GM12872 (cell line): Measurements from ENCODE around the gene KIF12.

Experiments
- CTCF ChIP-seq: IDR thresholded peaks from 3 replicates; pipeline ENCODE4 v1.5.1; 2011; ENCODE audit warnings: low read depth, mild to moderate bottlenecking, low read length, moderate library complexity; ENCODE audit not compliant: insufficient read depth

The KIF12 gene

GRCh38 chr9:114138552-114138971 is 39.5 kb upstream of the KIF12 start:
- no peak for TF ChIP-seq CTCF

GRCh38 chr9:114137831-114138230 is 38.7 kb upstream of the KIF12 start:
- no peak for TF ChIP-seq CTCF

- TF ChIP-seq CTCF: no peak
Observed at GRCh38 chr9:114134827-114135396, 35.8 kb upstream of the KIF12 start.

GRCh38 chr9:114132550-114132918 is 33.4 kb upstream of the KIF12 start:
- TF ChIP-seq CTCF: no peak

- no peak for TF ChIP-seq CTCF
Observed at GRCh38 chr9:114131808-114132549, 32.9 kb upstream of the KIF12 start.

GRCh38 chr9:114130624-114131277 is 31.7 kb upstream of the KIF12 start:
- TF ChIP-seq CTCF: no peak

- TF ChIP-seq CTCF: no peak
Observed at GRCh38 chr9:114130141-114130540, 31.0 kb upstream of the KIF12 start.
